ENCODE results near the gene C10orf105.

The C10orf105 gene

GRCh38 chr10:71715026-71715425, 4.6 kb downstream of the C10orf105 start:
- no peak for DNase-seq

- DNase-seq, result no peak
Observed at GRCh38 chr10:71714592-71714991, 5.0 kb downstream of the C10orf105 start.

GRCh38 chr10:71714031-71714410, 5.6 kb downstream of the C10orf105 start:
- no peak for DNase-seq

- DNase-seq, result no peak
Observed at GRCh38 chr10:71713135-71714030, 6.2 kb downstream of the C10orf105 start.

- no peak for DNase-seq
Observed at GRCh38 chr10:71712572-71713134, 6.9 kb downstream of the C10orf105 start.

GRCh38 chr10:71712170-71712569, 7.4 kb downstream of the C10orf105 start:
- no peak for DNase-seq

- DNase-seq, result no peak
Observed at GRCh38 chr10:71711052-71711623, 8.4 kb downstream of the C10orf105 start.

- no peak for DNase-seq
Observed at GRCh38 chr10:71710519-71710918, 9.1 kb downstream of the C10orf105 start.

GRCh38 chr10:71708897-71709882, 10.4 kb downstream of the C10orf105 start:
- no peak for DNase-seq

- DNase-seq, result no peak
Observed at GRCh38 chr10:71708301-71708703, 11.3 kb downstream of the C10orf105 start.

GRCh38 chr10:71707240-71707789, 12.3 kb downstream of the C10orf105 start:
- no peak for DNase-seq

- no peak for DNase-seq
Observed at GRCh38 chr10:71706216-71707121, 13.1 kb downstream of the C10orf105 start.

- DNase-seq, result no peak
Observed at GRCh38 chr10:71705582-71705981, 14.0 kb downstream of the C10orf105 start.

- no peak for DNase-seq
Observed at GRCh38 chr10:71704816-71705215, 14.8 kb downstream of the C10orf105 start.

GRCh38 chr10:71703577-71703976, 16.0 kb downstream of the C10orf105 start:
- no peak for DNase-seq

- no peak for DNase-seq
Observed at GRCh38 chr10:71701496-71702132, 18.0 kb downstream of the C10orf105 start.

- no peak for DNase-seq
Observed at GRCh38 chr10:71700731-71701368, 18.7 kb downstream of the C10orf105 start.

- DNase-seq, result no peak
Observed at GRCh38 chr10:71698737-71699136, 20.8 kb downstream of the C10orf105 start.

- no peak for DNase-seq
Observed at GRCh38 chr10:71697938-71698709, 21.5 kb downstream of the C10orf105 start.
